Measurements from ENCODE around the gene BTNL8.

Gene BTNL8

GRCh38 chr5:180898621-180899246 lies at the start of gene BTNL8:
Gene BTNL8, plus strand, starts transcription at chr5:180899159. Its CDS starts 152 bp downstream, at chr5:180899311.
- no peaks in the 10 kb centered on the region for H3K36me3 ChIP-seq (ENCODE audit: insufficient read depth, insufficient read length, low read length)
- no peaks in the 10 kb centered on the region for H3K27me3 ChIP-seq (ENCODE audit: insufficient read depth, insufficient read length)
- no peak for TF ChIP-seq SUZ12 (IDR thresholded peaks at IDR 0.05; ENCODE audit: extremely low read depth, insufficient read depth, insufficient read length)
- TF ChIP-seq YY1 (IDR thresholded peaks at IDR 0.05; ENCODE audit: insufficient read depth, insufficient read length) = no peak
- H3K4me3 ChIP-seq (ENCODE audit: insufficient read length, low read depth) = no peak within 1 kb of the TSS
- H3K9ac ChIP-seq (ENCODE audit: insufficient read length, low read depth) = no peak within 1 kb of the TSS
- no peaks in the 10 kb centered on the region for H3K4me1 ChIP-seq (ENCODE audit: insufficient read depth, insufficient read length)
- H3K9me3 ChIP-seq (ENCODE audit: insufficient read depth, low read length) = no peaks in the 10 kb centered on the region
- no peak for DNase-seq (ENCODE audit: low read depth, low spot score)

- peaks cover 48% of the 10 kb centered on the region for H3K36me3 ChIP-seq (ENCODE audit: insufficient read depth, insufficient read length, low read length)
Measured at GRCh38 chr5:180849827-180850226, 49.1 kb upstream of the BTNL8 start.

GRCh38 chr5:180850434-180851078 lies 48.4 kb upstream of the BTNL8 start:
- Histone ChIP-seq H3K9me3 (ENCODE audit: insufficient read depth, low read length) (peaks cover 40% of the 10 kb centered on the region), H3K9ac (ENCODE audit: insufficient read length, low read depth) (no peak overlapping the region), H3K36me3 (ENCODE audit: insufficient read depth, insufficient read length, low read length) (peaks cover 54% of the 10 kb centered on the region), H3K4me3 (ENCODE audit: insufficient read length, low read depth) (no peak overlapping the region), H3K27me3 (ENCODE audit: insufficient read depth, insufficient read length) (no peaks in the 10 kb centered on the region), H3K4me1 (ENCODE audit: insufficient read depth, insufficient read length) (no peaks in the 10 kb centered on the region)
- TF ChIP-seq SUZ12 (IDR thresholded peaks at IDR 0.05; ENCODE audit: extremely low read depth, insufficient read depth, insufficient read length) = no peak
- no peak for TF ChIP-seq YY1 (IDR thresholded peaks at IDR 0.05; ENCODE audit: insufficient read depth, insufficient read length)
- TF ChIP-seq ZNF274 (IDR thresholded peaks at IDR 0.05; ENCODE audit: low read depth, low read length) = no peak
- DNase-seq (ENCODE audit: low read depth, low spot score) = no peak

More at GRCh38 chr5:180849827-180850226, 49.1 kb upstream of the BTNL8 start:
- no peak for TF ChIP-seq ZNF274 (IDR thresholded peaks at IDR 0.05; ENCODE audit: low read depth, low read length)
- TF ChIP-seq SUZ12 (IDR thresholded peaks at IDR 0.05; ENCODE audit: extremely low read depth, insufficient read depth, insufficient read length) = no peak
- no peak for TF ChIP-seq YY1 (IDR thresholded peaks at IDR 0.05; ENCODE audit: insufficient read depth, insufficient read length)
- no peak overlapping the region for H3K9ac ChIP-seq (ENCODE audit: insufficient read length, low read depth)
- H3K27me3 ChIP-seq (ENCODE audit: insufficient read depth, insufficient read length) = no peaks in the 10 kb centered on the region
- no peaks in the 10 kb centered on the region for H3K4me1 ChIP-seq (ENCODE audit: insufficient read depth, insufficient read length)
- H3K9me3 ChIP-seq (ENCODE audit: insufficient read depth, low read length) = peaks cover 40% of the 10 kb centered on the region
- no peak for DNase-seq (ENCODE audit: low read depth, low spot score)
- H3K4me3 ChIP-seq (ENCODE audit: insufficient read length, low read depth) = no peak overlapping the region

GRCh38 chr5:180852495-180852894 lies 46.5 kb upstream of the BTNL8 start:
- no peak for DNase-seq (ENCODE audit: low read depth, low spot score)
- Histone ChIP-seq H3K27me3 (ENCODE audit: insufficient read depth, insufficient read length) (no peaks in the 10 kb centered on the region), H3K9ac (ENCODE audit: insufficient read length, low read depth) (no peak overlapping the region), H3K9me3 (ENCODE audit: insufficient read depth, low read length) (peaks cover 40% of the 10 kb centered on the region), H3K4me3 (ENCODE audit: insufficient read length, low read depth) (no peak overlapping the region), H3K4me1 (ENCODE audit: insufficient read depth, insufficient read length) (no peaks in the 10 kb centered on the region), H3K36me3 (ENCODE audit: insufficient read depth, insufficient read length, low read length) (peaks cover 52% of the 10 kb centered on the region)
- TF ChIP-seq SUZ12 (IDR thresholded peaks at IDR 0.05; ENCODE audit: extremely low read depth, insufficient read depth, insufficient read length) = no peak
- TF ChIP-seq YY1 (IDR thresholded peaks at IDR 0.05; ENCODE audit: insufficient read depth, insufficient read length) = no peak
- TF ChIP-seq ZNF274 (IDR thresholded peaks at IDR 0.05; ENCODE audit: low read depth, low read length) = no peak

GRCh38 chr5:180853121-180853847 lies 45.7 kb upstream of the BTNL8 start:
- no peak for TF ChIP-seq SUZ12 (IDR thresholded peaks at IDR 0.05; ENCODE audit: extremely low read depth, insufficient read depth, insufficient read length)
- Histone ChIP-seq H3K4me3 (ENCODE audit: insufficient read length, low read depth) (no peak overlapping the region), H3K27me3 (ENCODE audit: insufficient read depth, insufficient read length) (no peaks in the 10 kb centered on the region), H3K9ac (ENCODE audit: insufficient read length, low read depth) (no peak overlapping the region), H3K9me3 (ENCODE audit: insufficient read depth, low read length) (peaks cover 38% of the 10 kb centered on the region), H3K4me1 (ENCODE audit: insufficient read depth, insufficient read length) (no peaks in the 10 kb centered on the region), H3K36me3 (ENCODE audit: insufficient read depth, insufficient read length, low read length) (peaks cover 50% of the 10 kb centered on the region)
- no peak for DNase-seq (ENCODE audit: low read depth, low spot score)

- no peaks in the 10 kb centered on the region for H3K4me1 ChIP-seq (ENCODE audit: insufficient read depth, insufficient read length)
- no peak for TF ChIP-seq SUZ12 (IDR thresholded peaks at IDR 0.05; ENCODE audit: extremely low read depth, insufficient read depth, insufficient read length)
- TF ChIP-seq YY1 (IDR thresholded peaks at IDR 0.05; ENCODE audit: insufficient read depth, insufficient read length) = no peak
- no peak for TF ChIP-seq ZNF274 (IDR thresholded peaks at IDR 0.05; ENCODE audit: low read depth, low read length)
- H3K9ac ChIP-seq (ENCODE audit: insufficient read length, low read depth) = no peak overlapping the region
- H3K36me3 ChIP-seq (ENCODE audit: insufficient read depth, insufficient read length, low read length) = peaks cover 46% of the 10 kb centered on the region
- no peak for DNase-seq (ENCODE audit: low read depth, low spot score)
- no peak overlapping the region for H3K4me3 ChIP-seq (ENCODE audit: insufficient read length, low read depth)
- H3K27me3 ChIP-seq (ENCODE audit: insufficient read depth, insufficient read length) = no peaks in the 10 kb centered on the region
- peaks cover 33% of the 10 kb centered on the region for H3K9me3 ChIP-seq (ENCODE audit: insufficient read depth, low read length)
Measured at GRCh38 chr5:180853848-180854176, 45.1 kb upstream of the BTNL8 start.

- no peaks in the 10 kb centered on the region for H3K4me1 ChIP-seq (ENCODE audit: insufficient read depth, insufficient read length)
- H3K9me3 ChIP-seq (ENCODE audit: insufficient read depth, low read length) = no peaks in the 10 kb centered on the region
- H3K27me3 ChIP-seq (ENCODE audit: insufficient read depth, insufficient read length) = no peaks in the 10 kb centered on the region
- no peak overlapping the region for H3K4me3 ChIP-seq (ENCODE audit: insufficient read length, low read depth)
- H3K9ac ChIP-seq (ENCODE audit: insufficient read length, low read depth) = no peak overlapping the region
- TF ChIP-seq YY1 (IDR thresholded peaks at IDR 0.05; ENCODE audit: insufficient read depth, insufficient read length) (no peak), ZNF274 (IDR thresholded peaks at IDR 0.05; ENCODE audit: low read depth, low read length) (no peak), SUZ12 (IDR thresholded peaks at IDR 0.05; ENCODE audit: extremely low read depth, insufficient read depth, insufficient read length) (no peak)
- H3K36me3 ChIP-seq (ENCODE audit: insufficient read depth, insufficient read length, low read length) = peaks cover 19% of the 10 kb centered on the region
- DNase-seq (ENCODE audit: low read depth, low spot score) = no peak
Measured at GRCh38 chr5:180858586-180858985, 40.4 kb upstream of the BTNL8 start.

Data from NT2/D1 (cell line).